AG10803 (cell line): ENCODE results near the gene FAM20B.

Experiments
- DNase-seq: peaks from one replicate; pipeline ENCODE4 v3.0.0; 2010; ENCODE audit warnings: low read depth
- H3K4me3 ChIP-seq: 2 replicates; pipeline ENCODE4 v1.5.1; 2011; ENCODE audit warnings: mild to moderate bottlenecking, low read length, control low read depth
- CTCF ChIP-seq: conservative IDR thresholded peaks from 2 replicates; pipeline ENCODE4 v1.5.1; 2011; ENCODE audit warnings: mild to moderate bottlenecking, low read length, control low read depth, inconsistent platforms

Gene FAM20B

GRCh38 chr1:179012038-179012437 is 13.7 kb upstream of the FAM20B start:
- H3K4me3 ChIP-seq: no peak overlapping the region
- TF ChIP-seq CTCF: no peak
- DNase-seq: peak; percentile 52

DNA sequence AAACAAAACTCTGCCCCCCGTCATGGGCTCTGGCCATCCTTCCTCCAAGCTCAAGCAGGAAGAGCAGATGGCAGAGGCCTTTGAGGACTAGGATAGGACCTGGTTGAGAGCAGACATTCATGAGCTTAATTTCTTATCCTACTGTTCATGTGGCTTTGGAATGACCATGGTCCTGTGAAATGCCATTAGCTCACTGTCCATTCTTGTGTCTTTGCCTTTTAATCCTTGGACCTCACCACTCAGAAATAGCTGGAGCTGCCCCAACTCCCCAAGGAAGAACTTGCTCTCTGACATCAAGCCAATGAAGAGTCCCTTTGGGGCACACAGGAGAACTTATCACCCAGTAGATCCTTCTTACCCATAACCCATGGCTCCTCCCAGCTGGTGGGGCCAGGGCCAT is 11.6 kb upstream of the FAM20B start:
- no peak overlapping the region for H3K4me3 ChIP-seq
- no peak for TF ChIP-seq CTCF
- DNase-seq: no peak

GRCh38 chr1:179015396-179015795 is 10.3 kb upstream of the FAM20B start:
- no peak for DNase-seq
- no peak for TF ChIP-seq CTCF
- H3K4me3 ChIP-seq: no peak overlapping the region

DNA sequence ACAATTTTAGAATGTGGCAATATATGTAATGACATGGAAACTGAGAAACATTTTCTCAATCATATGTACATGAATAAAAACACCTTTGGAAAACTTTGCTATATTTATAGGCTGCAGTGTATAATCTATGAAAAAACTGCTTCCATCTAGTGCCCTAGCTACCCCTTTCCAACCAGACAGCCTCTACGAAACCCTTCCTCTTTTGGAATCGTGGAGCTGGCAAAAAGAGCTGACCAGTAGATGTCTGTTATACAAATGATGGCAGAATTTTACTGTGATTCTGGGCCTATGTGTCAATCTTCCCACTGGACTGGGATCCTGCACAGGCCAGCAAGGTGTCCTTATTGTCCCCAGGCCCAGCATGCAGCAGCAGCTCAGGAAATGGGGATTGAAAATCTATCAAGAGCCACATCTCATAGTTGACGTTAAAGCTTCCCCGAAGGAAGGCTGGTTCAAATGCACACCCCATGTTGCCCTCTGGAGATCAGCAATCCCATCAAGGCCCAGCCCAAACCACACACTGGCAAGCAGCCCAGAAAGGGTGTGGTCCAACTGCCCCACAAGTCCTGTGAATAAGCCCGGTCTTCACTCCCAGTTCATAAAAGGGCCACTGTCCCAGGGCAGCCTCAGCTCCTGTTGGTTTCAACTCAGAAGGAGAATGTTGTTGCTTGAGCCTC is 8.8 kb upstream of the FAM20B start:
- H3K4me3 ChIP-seq: no peak overlapping the region
- no peak for TF ChIP-seq CTCF
- peak; percentile 94 for DNase-seq

DNA sequence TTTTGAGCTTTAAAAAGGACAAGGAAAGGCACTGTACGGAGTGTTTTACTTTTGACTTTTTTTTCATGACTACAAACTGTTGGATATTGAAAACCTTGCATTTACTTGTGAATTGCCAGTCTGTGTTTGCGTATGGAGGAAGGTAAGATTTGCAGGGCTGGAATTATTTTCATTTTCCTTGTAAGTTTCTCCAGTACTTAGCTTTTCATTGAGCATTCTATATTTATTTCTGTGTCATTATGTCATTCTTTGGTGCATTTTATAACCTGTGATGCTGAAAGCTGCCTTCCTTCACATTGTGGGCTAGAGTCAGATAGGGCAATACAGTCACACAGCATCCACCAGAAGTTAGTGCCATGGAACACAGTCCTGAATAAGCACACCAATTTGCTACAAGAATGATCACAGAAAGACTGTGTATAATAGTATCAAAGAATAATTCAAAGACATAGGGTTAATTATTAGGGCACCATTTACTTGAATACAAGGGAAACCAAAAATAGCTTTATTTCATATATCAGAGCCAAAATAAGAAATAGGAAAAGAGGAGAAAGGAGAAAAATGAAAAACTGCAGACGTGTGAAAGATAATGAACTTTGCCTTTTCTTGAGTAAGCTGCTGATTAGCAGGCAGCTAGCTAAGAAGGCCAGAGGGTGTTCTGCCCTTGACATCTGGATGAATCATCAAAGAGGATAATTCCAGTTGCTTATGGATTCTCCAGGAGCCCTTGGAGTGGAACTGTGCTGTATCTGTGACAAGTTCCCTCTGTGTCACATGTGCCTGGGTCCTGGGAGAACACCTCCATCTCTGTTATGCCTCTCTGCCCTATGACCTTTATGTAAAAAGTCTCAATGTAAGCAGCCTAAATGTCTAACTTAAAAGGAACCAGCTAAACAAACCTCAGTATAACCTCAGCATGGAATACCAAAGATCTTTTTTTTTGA is 8.0 kb upstream of the FAM20B start:
- H3K4me3 ChIP-seq: no peak overlapping the region
- no peak for TF ChIP-seq CTCF
- DNase-seq: peak; percentile 31

- H3K4me3 ChIP-seq: peak overlapping the region; percentile 30; the same call in 1 of the 2 replicates
- DNase-seq: peak; percentile 47
- TF ChIP-seq CTCF: no peak
These were observed 3.8 kb upstream of the FAM20B start for GRCh38 chr1:179021873-179022272.
